Keratinocyte (primary cell): ENCODE data around the gene USH2A. TPM values are rescaled to one million over a fixed set of nuclear protein-coding genes. Genes with fewer than 3 reads are reported as not detected.
A peak's percentile ranks its signal among the peaks of the same experiment; 100 is the strongest.

ENCODE experiments used
- DNase-seq: peaks from one replicate; pipeline ENCODE4 v3.0.0-alpha.2; 2011; ENCODE audit warnings: low read depth, missing footprints, low spot score
- FAIRE-seq: peaks from 2 replicates; lab custom pipeline; 2011; peaks lifted over from hg19 to GRCh38; lab: Jason Lieb, UNC
- H2AFZ ChIP-seq: 2 replicates; pipeline ENCODE4 v1.6.0; 2012; ENCODE audit warnings: low read length, control low read depth, inconsistent platforms; ENCODE audit not compliant: control insufficient read depth
- H3K27ac ChIP-seq: 2 replicates; pipeline ENCODE4 v1.5.1; 2011; ENCODE audit warnings: low read length; ENCODE audit not compliant: control insufficient read depth, insufficient read depth
- H3K27me3 ChIP-seq: 3 replicates; pipeline ENCODE4 v1.6.0; 2011; ENCODE audit warnings: low read length; ENCODE audit not compliant: control insufficient read depth, insufficient read depth; ENCODE audit errors: extremely low read depth
- H3K36me3 ChIP-seq, 2 experiments: 2 replicates in 1 of 2; 3 replicates in 1 of 2; pipeline ENCODE4 v1.5.1; 2011; ENCODE audit warnings: low read length in 2 of 2, mild to moderate bottlenecking in 1 of 2; ENCODE audit not compliant: control insufficient read depth in 2 of 2, insufficient read depth in 2 of 2; ENCODE audit errors: extremely low read depth in 1 of 2
- H3K4me1 ChIP-seq: 3 replicates; pipeline ENCODE4 v1.5.1; 2011; ENCODE audit warnings: low read length; ENCODE audit not compliant: control insufficient read depth, insufficient read depth; ENCODE audit errors: extremely low read depth
- H3K4me2 ChIP-seq: 3 replicates; pipeline ENCODE4 v1.6.0; 2011; ENCODE audit warnings: low read depth, low read length; ENCODE audit not compliant: control insufficient read depth, insufficient read depth; ENCODE audit errors: extremely low read depth
- H3K4me3 ChIP-seq, 3 experiments: fragments of 200-600 bp in 1 of 3; sonication (generic) in 1 of 3; 2 replicates in 2 of 3; 3 replicates in 1 of 3; pipeline ENCODE4 v1.5.1; 2011 to 2016; ENCODE audit warnings: low read length in 3 of 3, mild to moderate bottlenecking in 3 of 3, control low read depth in 2 of 3, inconsistent platforms in 1 of 3, low read depth in 1 of 3, mixed read lengths in 1 of 3, mixed run types in 1 of 3, moderate library complexity in 1 of 3; ENCODE audit not compliant: control insufficient read depth in 2 of 3, insufficient read depth in 2 of 3; ENCODE audit errors: extremely low read depth in 1 of 3
- H3K79me2 ChIP-seq: 2 replicates; pipeline ENCODE4 v1.6.0; 2012; ENCODE audit warnings: low read length; ENCODE audit not compliant: control insufficient read depth, insufficient read depth
- H3K9ac ChIP-seq: 3 replicates; pipeline ENCODE4 v1.6.0; 2011; ENCODE audit warnings: low read length; ENCODE audit not compliant: control insufficient read depth, insufficient read depth; ENCODE audit errors: extremely low read depth
- H3K9me1 ChIP-seq: 3 replicates; pipeline ENCODE4 v1.6.0; 2011; ENCODE audit warnings: low read length; ENCODE audit not compliant: control insufficient read depth, insufficient read depth; ENCODE audit errors: extremely low read depth
- H3K9me3 ChIP-seq: 2 replicates; pipeline ENCODE4 v1.5.1; 2012; ENCODE audit warnings: low read depth, low read length; ENCODE audit not compliant: control insufficient read depth
- H4K20me1 ChIP-seq: 3 replicates; pipeline ENCODE4 v1.6.0; 2011; ENCODE audit warnings: low read length; ENCODE audit not compliant: control insufficient read depth, insufficient read depth; ENCODE audit errors: extremely low read depth
- CTCF ChIP-seq, 3 experiments: IDR thresholded peaks in 1 of 3; conservative IDR thresholded peaks in 1 of 3; optimal IDR thresholded peaks in 1 of 3; 2 replicates in 2 of 3; 3 replicates in 1 of 3; pipeline versions ENCODE3 to v1.5.1; 2011; ENCODE audit warnings: low read length in 3 of 3, mild to moderate bottlenecking in 3 of 3, moderate library complexity in 2 of 3, control low read depth in 1 of 3, inconsistent platforms in 1 of 3; ENCODE audit not compliant: insufficient read depth in 2 of 3; ENCODE audit errors: extremely low read depth in 1 of 3
- EZH2 ChIP-seq: IDR thresholded peaks from one replicate; pipeline ENCODE4 v1.6.1; 2012; ENCODE audit warnings: inconsistent platforms, mild to moderate bottlenecking, low read length, moderate library complexity
- dilution Hi-C: fragments of 300-500 bp; cut with MboI; formaldehyde crosslinking; loops from one replicate; pipeline ENCODE4 v1.7.0; 2020; ENCODE audit warnings: low sequenced_read_pairs; ENCODE audit not compliant: extremely low pct_ligation_motif_present
- polyA plus RNA-seq, 5 experiments: library from polyadenylated mRNA; depleted of rRNA in 3 of 5; stranded (reverse) in 3 of 5; stranded (forward) in 1 of 5; unstranded in 1 of 5; fragments of >200 nt; gene quantifications; 1 replicate in 1 of 5; 2 replicates in 3 of 5; 3 replicates in 1 of 5; pipeline versions ENCODE4 v1.2.1 to v1.2.3, GENCODE V29; 2011 to 2012; ENCODE audit warnings: missing spikeins in 2 of 5, low read depth in 1 of 5, low replicate concordance in 1 of 5

USH2A gene
- polyA plus RNA-seq, 1 donor (not counting 4 experiments of a cell fraction or from before 2014, with no cell fraction given) = not detected

GRCh38 chr1:215889871-215890270, 533.4 kb downstream of the USH2A start:
- TF ChIP-seq EZH2 = no peak
- no peak for TF ChIP-seq CTCF (optimal IDR thresholded peaks at IDR 0.05 in 1 of 3, IDR thresholded peaks at IDR 0.05 in 1 of 3, conservative IDR thresholded peaks at IDR 0.05 in 1 of 3; ENCODE audit: extremely low read depth in 1 of 3, insufficient read depth in 2 of 3, low read length in 3 of 3)
- H3K27me3 ChIP-seq = no peaks in the 10 kb centered on the region
- H3K4me2 ChIP-seq = no peak overlapping the region
- dilution Hi-C loops = no loop called here
- no peaks in the 10 kb centered on the region for H4K20me1 ChIP-seq
- no peaks in the 10 kb centered on the region for H3K9me1 ChIP-seq
- H3K9ac ChIP-seq = no peak overlapping the region
- no peaks in the 10 kb centered on the region for H3K36me3 ChIP-seq
- no peak overlapping the region for H2AFZ ChIP-seq
- H3K79me2 ChIP-seq = no peaks in the 10 kb centered on the region
- no peak overlapping the region for H3K27ac ChIP-seq
- H3K4me3 ChIP-seq = no peak overlapping the region
- no peaks in the 10 kb centered on the region for H3K9me3 ChIP-seq
- FAIRE-seq = no peak
- H3K4me1 ChIP-seq = no peaks in the 10 kb centered on the region
- DNase-seq = no peak

GRCh38 chr1:215888159-215888558, 535.1 kb downstream of the USH2A start:
- TF ChIP-seq CTCF (optimal IDR thresholded peaks at IDR 0.05 in 1 of 3, IDR thresholded peaks at IDR 0.05 in 1 of 3, conservative IDR thresholded peaks at IDR 0.05 in 1 of 3; ENCODE audit: extremely low read depth in 1 of 3, insufficient read depth in 2 of 3, low read length in 3 of 3) (peak in 1 of 3 experiments; percentile 8), EZH2 (no peak)
- dilution Hi-C loops = no loop called here
- Histone ChIP-seq H3K79me2 (no peaks in the 10 kb centered on the region), H3K27me3 (no peaks in the 10 kb centered on the region), H2AFZ (no peak overlapping the region), H3K4me3 (no peak overlapping the region), H3K36me3 (no peaks in the 10 kb centered on the region), H3K4me1 (no peaks in the 10 kb centered on the region), H3K9ac (no peak overlapping the region), H3K9me3 (no peaks in the 10 kb centered on the region), H3K4me2 (no peak overlapping the region), H3K27ac (no peak overlapping the region), H3K9me1 (no peaks in the 10 kb centered on the region), H4K20me1 (no peaks in the 10 kb centered on the region)
- no peak for DNase-seq
- no peak for FAIRE-seq
